ENCODE data around the gene GNAO1. TPM values are rescaled to one million over a fixed set of nuclear protein-coding genes. Genes with fewer than 3 reads are reported as not detected.

GNAO1 gene
- total RNA-seq, 4 donors from 2014 or later = 0.67 to 4.0 (median 2.2) TPM

DNA sequence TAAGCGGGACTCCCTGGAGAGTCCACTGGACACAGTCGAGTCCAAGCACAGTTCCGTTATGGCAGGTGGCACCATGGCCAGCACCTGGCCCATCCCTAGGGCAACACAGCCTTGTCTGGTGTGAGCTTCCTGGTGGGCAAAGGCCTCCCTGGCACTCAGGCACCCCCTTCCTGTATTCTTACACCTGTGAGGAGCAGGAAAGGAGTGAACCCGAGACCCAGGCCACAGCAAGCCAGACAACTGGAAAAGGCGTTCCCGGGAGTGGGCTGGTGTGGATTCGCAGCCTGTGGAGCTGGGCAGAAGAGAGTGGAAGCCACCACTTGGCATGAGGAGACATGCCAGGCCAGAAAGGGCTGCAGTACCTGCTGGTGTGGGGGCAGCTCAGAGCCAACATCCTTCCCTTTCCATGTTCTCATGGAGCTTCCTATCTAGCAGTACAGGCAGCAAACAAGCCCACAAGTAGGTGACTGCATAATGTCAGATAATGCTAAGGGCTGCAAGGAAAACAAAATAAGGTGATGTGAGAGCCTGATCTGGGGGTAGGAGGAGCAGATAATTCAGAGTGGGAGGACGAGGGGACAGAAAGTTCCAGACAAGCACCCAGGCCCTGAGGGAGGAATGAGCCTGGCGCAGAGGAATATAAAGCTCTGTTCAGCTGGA, 87.0 kb downstream of the GNAO1 start:
- intact Hi-C loops (cut with DNase I; ENCODE audit: low total_unique reads) = no loop called here
- peak in 1 of 2 donors; percentile 65 for DNase-seq (ENCODE audit: low spot score in 2 of 2)
- WGBS, 2 donors = 91 to 94% methylated on average over 9 of the region's 9 CpGs
- TF ChIP-seq POLR2A (IDR thresholded peaks at IDR 0.05) = no peak
- TF ChIP-seq, protein P1, sequence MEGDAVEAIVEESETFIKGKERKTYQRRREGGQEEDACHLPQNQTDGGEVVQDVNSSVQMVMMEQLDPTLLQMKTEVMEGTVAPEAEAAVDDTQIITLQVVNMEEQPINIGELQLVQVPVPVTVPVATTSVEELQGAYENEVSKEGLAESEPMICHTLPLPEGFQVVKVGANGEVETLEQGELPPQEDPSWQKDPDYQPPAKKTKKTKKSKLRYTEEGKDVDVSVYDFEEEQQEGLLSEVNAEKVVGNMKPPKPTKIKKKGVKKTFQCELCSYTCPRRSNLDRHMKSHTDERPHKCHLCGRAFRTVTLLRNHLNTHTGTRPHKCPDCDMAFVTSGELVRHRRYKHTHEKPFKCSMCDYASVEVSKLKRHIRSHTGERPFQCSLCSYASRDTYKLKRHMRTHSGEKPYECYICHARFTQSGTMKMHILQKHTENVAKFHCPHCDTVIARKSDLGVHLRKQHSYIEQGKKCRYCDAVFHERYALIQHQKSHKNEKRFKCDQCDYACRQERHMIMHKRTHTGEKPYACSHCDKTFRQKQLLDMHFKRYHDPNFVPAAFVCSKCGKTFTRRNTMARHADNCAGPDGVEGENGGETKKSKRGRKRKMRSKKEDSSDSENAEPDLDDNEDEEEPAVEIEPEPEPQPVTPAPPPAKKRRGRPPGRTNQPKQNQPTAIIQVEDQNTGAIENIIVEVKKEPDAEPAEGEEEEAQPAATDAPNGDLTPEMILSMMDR (IDR thresholded peaks at IDR 0.05) = no peak
- no peak overlapping the region for H3K4me3 ChIP-seq (ENCODE audit: low read depth, poor library complexity, severe bottlenecking)

DNA sequence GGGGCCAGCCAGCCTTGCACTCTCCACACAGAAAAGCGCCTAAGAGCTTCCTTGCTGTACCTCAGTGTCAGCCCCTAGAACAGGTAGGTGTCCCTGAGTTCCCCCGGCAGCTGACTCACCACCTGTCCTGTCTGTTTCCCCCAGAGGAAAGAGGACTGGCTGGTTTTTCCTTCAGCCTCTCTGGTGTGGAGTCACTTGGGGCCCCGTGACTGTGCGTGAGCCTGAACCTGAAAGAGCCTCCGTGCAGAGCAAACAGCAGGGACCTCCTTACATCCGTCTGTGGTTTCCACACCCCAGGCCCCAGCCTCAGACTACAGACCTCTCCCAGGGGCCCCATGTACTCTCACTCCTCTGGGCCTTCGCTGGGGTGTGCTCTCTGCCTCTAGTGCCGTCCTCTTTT, 87.8 kb downstream of the GNAO1 start:
- 85 to 87% methylated on average over 8 of the region's 8 CpGs for WGBS, 2 donors
- DNase-seq (ENCODE audit: low spot score in 2 of 2) = no peak

DNA sequence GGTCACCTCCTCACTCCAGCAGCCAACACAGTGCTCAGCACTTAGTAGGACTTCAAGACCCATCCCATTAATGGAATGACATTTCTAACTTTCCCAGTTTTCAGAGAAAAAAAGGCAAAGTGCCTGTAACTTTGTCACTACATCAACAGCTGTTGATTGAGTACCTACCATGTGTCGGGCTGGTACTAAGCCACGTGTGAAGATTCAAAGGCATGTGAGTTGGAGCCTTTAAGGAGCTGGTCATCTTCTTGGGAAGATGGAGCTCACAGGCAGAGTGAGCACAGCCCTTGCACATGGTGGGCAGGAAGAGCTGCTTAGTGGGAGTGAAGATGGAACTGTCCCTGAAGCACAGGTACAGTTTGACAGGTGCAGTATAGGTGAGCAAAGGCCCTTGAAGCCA, 88.6 kb downstream of the GNAO1 start:
- 98% methylated on average over 2 of the region's 2 CpGs for WGBS, 2 donors
- intact Hi-C loops (cut with DNase I; ENCODE audit: low total_unique reads) = no loop called here
- H3K4me3 ChIP-seq (ENCODE audit: low read depth, poor library complexity, severe bottlenecking) = no peak overlapping the region
- DNase-seq (ENCODE audit: low spot score in 2 of 2) = no peak
- no peak for TF ChIP-seq POLR2A (IDR thresholded peaks at IDR 0.05)
- TF ChIP-seq, protein P1 (IDR thresholded peaks at IDR 0.05) = no peak

More for the DNA sequence above, 87.8 kb downstream of the GNAO1 start:
- intact Hi-C loops (cut with DNase I; ENCODE audit: low total_unique reads) = no loop called here
- no peak overlapping the region for H3K4me3 ChIP-seq (ENCODE audit: low read depth, poor library complexity, severe bottlenecking)
- TF ChIP-seq POLR2A (IDR thresholded peaks at IDR 0.05) = no peak
- TF ChIP-seq, protein P1 (IDR thresholded peaks at IDR 0.05) = no peak

DNA sequence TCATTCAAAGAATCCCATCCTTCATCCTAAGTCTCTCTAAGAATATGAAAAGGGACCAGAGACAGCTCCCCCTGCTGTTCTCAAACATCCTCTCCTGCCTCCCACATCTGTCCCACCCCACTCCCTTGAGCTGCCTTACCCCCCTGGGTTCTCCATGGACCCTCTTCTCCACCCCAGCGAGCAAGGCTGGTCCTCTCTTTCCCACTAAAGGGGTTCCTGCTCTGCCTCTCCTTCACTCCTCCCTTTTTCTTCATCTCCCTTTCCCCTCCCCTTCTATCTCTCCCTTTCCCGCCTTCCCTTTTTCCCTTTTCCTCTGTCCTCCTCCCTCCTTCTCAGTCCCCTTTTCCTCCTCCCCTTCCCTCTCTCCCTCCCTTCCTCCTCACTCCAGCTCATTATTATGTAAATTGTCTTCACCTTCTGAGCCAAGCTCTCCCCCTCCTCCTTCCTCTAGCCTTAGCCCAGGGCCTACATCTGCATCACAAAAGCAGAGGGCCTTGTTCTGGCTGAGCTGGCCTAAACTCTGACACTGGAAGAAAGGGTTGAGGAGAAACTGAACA, 90.0 kb downstream of the GNAO1 start:
- intact Hi-C loops (cut with DNase I; ENCODE audit: low total_unique reads) = no loop called here
- 82 to 84% methylated on average over 2 of the region's 2 CpGs for WGBS, 2 donors
- no peak for TF ChIP-seq POLR2A (IDR thresholded peaks at IDR 0.05)
- TF ChIP-seq, protein P1 (IDR thresholded peaks at IDR 0.05) = no peak

DNA sequence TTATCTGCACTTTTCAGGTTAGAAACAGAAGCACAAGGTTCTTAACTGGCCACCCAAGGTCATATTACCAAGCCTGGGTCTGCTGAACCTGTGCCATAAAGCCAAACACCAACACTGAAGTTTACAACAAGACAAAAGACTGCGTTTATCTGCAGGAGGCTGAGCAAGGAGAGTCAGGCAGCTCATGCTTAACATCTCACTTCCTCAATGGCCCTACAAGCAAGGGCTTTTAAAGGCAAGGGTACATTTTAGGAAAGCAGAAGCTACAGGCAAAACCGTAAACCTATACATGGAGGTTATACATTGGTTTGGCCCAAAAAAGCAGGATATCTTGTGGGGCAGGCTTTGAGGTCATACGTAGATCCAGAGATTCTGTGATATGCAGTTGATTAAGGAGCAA, 91.2 kb downstream of the GNAO1 start:
- 75 to 88% methylated on average over 3 of the region's 3 CpGs for WGBS, 2 donors
- TF ChIP-seq, protein P1 (IDR thresholded peaks at IDR 0.05) = no peak
- TF ChIP-seq POLR2A (IDR thresholded peaks at IDR 0.05) = no peak
- no peak overlapping the region for H3K4me3 ChIP-seq (ENCODE audit: low read depth, poor library complexity, severe bottlenecking)
- intact Hi-C loops (cut with DNase I; ENCODE audit: low total_unique reads) = no loop called here
- DNase-seq (ENCODE audit: low spot score in 2 of 2) = no peak

More for the DNA sequence above, 90.0 kb downstream of the GNAO1 start:
- H3K4me3 ChIP-seq (ENCODE audit: low read depth, poor library complexity, severe bottlenecking) = no peak overlapping the region
- no peak for DNase-seq (ENCODE audit: low spot score in 2 of 2)
